ENCODE measurements around the gene ODAD4. TPM values are rescaled to one million over a fixed set of nuclear protein-coding genes. Genes with fewer than 3 reads are reported as not detected.
A peak's percentile ranks its signal among the peaks of the same experiment; 100 is the strongest.

The ODAD4 gene
- total RNA-seq, 1 experiment from 2014 or later, result 0.98 TPM

DNA sequence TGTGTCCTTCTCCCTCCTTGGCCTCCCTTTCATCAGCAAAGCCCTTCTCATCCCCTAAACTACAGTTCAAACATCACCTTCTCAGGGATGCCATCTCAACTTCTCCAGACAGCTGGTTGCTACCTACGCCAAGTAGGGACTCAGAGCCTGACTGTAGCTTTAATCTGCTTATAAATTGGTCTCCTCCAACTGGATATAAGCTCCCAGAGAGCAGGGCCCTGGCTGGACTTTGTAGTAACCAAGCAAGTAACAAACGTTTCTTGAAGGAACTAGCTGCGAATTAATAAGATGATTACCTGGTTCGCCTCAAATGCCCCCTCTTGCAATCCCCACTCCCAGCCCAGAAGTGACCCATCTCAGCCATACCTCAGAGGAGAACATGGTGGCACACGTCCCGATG lies 47.7 kb upstream of the ODAD4 start:
- POLR2A ChIA-PET, result no interaction called here
- no peaks in the 10 kb centered on the region for H3K27me3 ChIP-seq (ENCODE audit: insufficient read depth, low read length)
- H3K27ac ChIP-seq (ENCODE audit: low read depth, low read length), result no peak overlapping the region
- CTCF ChIA-PET, result no interaction called here
- no peak overlapping the region for H3K4me3 ChIP-seq (replicated peaks in 1 of 2; ENCODE audit: low read depth in 1 of 2, low read length in 2 of 2)
- H3K79me2 ChIP-seq (ENCODE audit: insufficient read depth, low read length), result peaks cover 3% of the 10 kb centered on the region; the same call in 1 of the 2 replicates
- DNase-seq (ENCODE audit: low read depth, low spot score), result no peak
- no peak overlapping the region for H3K4me2 ChIP-seq (ENCODE audit: low read length)
- H3K36me3 ChIP-seq (ENCODE audit: control insufficient read depth in 1 of 2, insufficient read depth in 2 of 2, low read length in 2 of 2), result peaks cover 74 to 76% of the 10 kb centered on the region in 2 experiments
- intact Hi-C loops (cut with micrococcal nuclease), result no loop called here
- ATAC-seq, result no peak
- RAD21 ChIA-PET (ENCODE audit: low non-redundant PET in 1 of 2, low total read pairs in 2 of 2, uncharacterized antibody in 2 of 2, unreplicated experiment in 2 of 2), result no interaction called here
- no peaks in the 10 kb centered on the region for H3K9me3 ChIP-seq (ENCODE audit: control insufficient read depth in 1 of 2, insufficient read depth in 1 of 2, low read depth in 1 of 2, low read length in 2 of 2)
- no peaks in the 10 kb centered on the region for H4K20me1 ChIP-seq (ENCODE audit: insufficient read depth)
- TF ChIP-seq, protein P1, sequence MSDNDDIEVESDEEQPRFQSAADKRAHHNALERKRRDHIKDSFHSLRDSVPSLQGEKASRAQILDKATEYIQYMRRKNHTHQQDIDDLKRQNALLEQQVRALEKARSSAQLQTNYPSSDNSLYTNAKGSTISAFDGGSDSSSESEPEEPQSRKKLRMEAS (IDR thresholded peaks at IDR 0.05), result no peak
- TF ChIP-seq CTCF (IDR thresholded peaks at IDR 0.05 in 2 of 3, conservative IDR thresholded peaks at IDR 0.05 in 1 of 3; ENCODE audit: borderline replicate concordance in 1 of 3, insufficient read depth in 1 of 3, low read depth in 2 of 3, low read length in 2 of 3) (no peak), ZNF274 (IDR thresholded peaks at IDR 0.05; ENCODE audit: low read depth, low read length) (no peak), EZH2 (IDR thresholded peaks at IDR 0.05) (no peak), TCF7L2 (IDR thresholded peaks at IDR 0.05; ENCODE audit: borderline replicate concordance, extremely low read depth, insufficient read depth, insufficient read length) (no peak), EZH2phosphoT487 (IDR thresholded peaks at IDR 0.05; ENCODE audit: borderline replicate concordance) (no peak), ZFX (IDR thresholded peaks at IDR 0.05) (no peak)
- no peak overlapping the region for H2AFZ ChIP-seq (ENCODE audit: low read depth, low read length, poor library complexity, severe bottlenecking)
- no peaks in the 10 kb centered on the region for H3K9me2 ChIP-seq (ENCODE audit: insufficient read depth)
- H3K9ac ChIP-seq (ENCODE audit: low read length), result no peak overlapping the region
- no peaks in the 10 kb centered on the region for H3K4me1 ChIP-seq (ENCODE audit: control insufficient read depth in 1 of 2, insufficient read depth in 2 of 2, low read length in 2 of 2)
- BruUV-seq (replicated peaks), result no TSS peak

DNA sequence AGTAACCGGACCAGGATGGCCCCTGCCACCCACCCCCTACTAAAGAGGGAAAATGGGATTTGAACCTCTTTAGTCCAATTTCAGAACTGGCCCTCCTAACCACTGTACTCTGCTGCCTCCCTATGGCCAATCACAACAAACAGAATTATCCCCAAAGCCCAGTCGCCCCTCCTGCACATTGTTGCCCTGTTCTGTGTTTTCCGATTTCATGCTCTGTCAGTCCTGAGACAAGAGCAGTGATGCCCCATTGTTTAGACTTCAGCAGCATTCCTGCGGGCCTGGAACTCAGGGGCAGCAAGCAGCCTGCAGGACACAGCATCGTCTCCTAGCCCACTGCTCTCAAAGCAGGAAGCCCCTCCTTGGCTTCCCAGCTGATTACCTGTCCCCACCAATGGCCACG lies 44.7 kb upstream of the ODAD4 start:
- no peak for DNase-seq (ENCODE audit: low read depth, low spot score)
- BruUV-seq (replicated peaks), result no TSS peak
- no peak overlapping the region for H3K4me3 ChIP-seq (replicated peaks in 1 of 2; ENCODE audit: low read depth in 1 of 2, low read length in 2 of 2)
- peaks cover 55 to 71% of the 10 kb centered on the region in 2 experiments for H3K36me3 ChIP-seq (ENCODE audit: control insufficient read depth in 1 of 2, insufficient read depth in 2 of 2, low read length in 2 of 2)
- CTCF ChIA-PET, result no interaction called here
- H3K9ac ChIP-seq (ENCODE audit: low read length), result no peak overlapping the region
- H4K20me1 ChIP-seq (ENCODE audit: insufficient read depth), result no peaks in the 10 kb centered on the region
- RAD21 ChIA-PET (ENCODE audit: low non-redundant PET in 1 of 2, low total read pairs in 2 of 2, uncharacterized antibody in 2 of 2, unreplicated experiment in 2 of 2), result no interaction called here
- TF ChIP-seq CTCF (IDR thresholded peaks at IDR 0.05 in 2 of 3, conservative IDR thresholded peaks at IDR 0.05 in 1 of 3; ENCODE audit: borderline replicate concordance in 1 of 3, insufficient read depth in 1 of 3, low read depth in 2 of 3, low read length in 2 of 3) (peak; percentile 46 to 54 (median 48); a peak in 4 of 6 replicates), EGR1 (IDR thresholded peaks at IDR 0.05; ENCODE audit: low read depth) (no peak), POLR2AphosphoS5 (IDR thresholded peaks at IDR 0.05; ENCODE audit: low read depth, low read length) (no peak), POLR2A (IDR thresholded peaks at IDR 0.05; ENCODE audit: borderline replicate concordance, extremely low read depth, insufficient read depth, insufficient read length) (no peak), RAD21 (IDR thresholded peaks at IDR 0.05; ENCODE audit: low read depth) (peak; percentile 70), EZH2phosphoT487 (IDR thresholded peaks at IDR 0.05; ENCODE audit: borderline replicate concordance) (no peak)
- TF ChIP-seq, protein P1 (IDR thresholded peaks at IDR 0.05), result no peak
- H3K27me3 ChIP-seq (ENCODE audit: insufficient read depth, low read length), result no peaks in the 10 kb centered on the region
- POLR2A ChIA-PET, result no interaction called here
- ATAC-seq, result peak; percentile 71; the same call in 1 of the 2 replicates
- H3K9me2 ChIP-seq (ENCODE audit: insufficient read depth), result no peaks in the 10 kb centered on the region
- 0 out of 2 replicates have a peak, but pooled peaks cover 2% of the 10 kb centered on the region for H3K79me2 ChIP-seq (ENCODE audit: insufficient read depth, low read length)
- H2AFZ ChIP-seq (ENCODE audit: low read depth, low read length, poor library complexity, severe bottlenecking), result no peak overlapping the region
- no peaks in the 10 kb centered on the region for H3K4me1 ChIP-seq (ENCODE audit: control insufficient read depth in 1 of 2, insufficient read depth in 2 of 2, low read length in 2 of 2)
- H3K4me2 ChIP-seq (ENCODE audit: low read length), result no peak overlapping the region
- no peaks in the 10 kb centered on the region for H3K9me3 ChIP-seq (ENCODE audit: control insufficient read depth in 1 of 2, insufficient read depth in 1 of 2, low read depth in 1 of 2, low read length in 2 of 2)
- no peak overlapping the region for H3K27ac ChIP-seq (ENCODE audit: low read depth, low read length)
- intact Hi-C loops (cut with micrococcal nuclease), result loop anchor here (1.0 kb wide), 1 partner anchor 147 kb away; no protein-coding TSS in a partner anchor
